Medulla oblongata (tissue), 1 donor: ENCODE data around the gene PARN.
A peak's percentile ranks its signal among the peaks of the same experiment; 100 is the strongest.
"Not testable (repeated sequence)": the region's sequence is repeated elsewhere in the genome, so short reads cannot be mapped to it uniquely, and the experiment has no call there.

ENCODE experiments used
- DNase-seq: peaks from one replicate; pipeline ENCODE4 v3.0.0-alpha.2; 2015; ENCODE audit errors: extremely low spot score

The PARN gene

DNA sequence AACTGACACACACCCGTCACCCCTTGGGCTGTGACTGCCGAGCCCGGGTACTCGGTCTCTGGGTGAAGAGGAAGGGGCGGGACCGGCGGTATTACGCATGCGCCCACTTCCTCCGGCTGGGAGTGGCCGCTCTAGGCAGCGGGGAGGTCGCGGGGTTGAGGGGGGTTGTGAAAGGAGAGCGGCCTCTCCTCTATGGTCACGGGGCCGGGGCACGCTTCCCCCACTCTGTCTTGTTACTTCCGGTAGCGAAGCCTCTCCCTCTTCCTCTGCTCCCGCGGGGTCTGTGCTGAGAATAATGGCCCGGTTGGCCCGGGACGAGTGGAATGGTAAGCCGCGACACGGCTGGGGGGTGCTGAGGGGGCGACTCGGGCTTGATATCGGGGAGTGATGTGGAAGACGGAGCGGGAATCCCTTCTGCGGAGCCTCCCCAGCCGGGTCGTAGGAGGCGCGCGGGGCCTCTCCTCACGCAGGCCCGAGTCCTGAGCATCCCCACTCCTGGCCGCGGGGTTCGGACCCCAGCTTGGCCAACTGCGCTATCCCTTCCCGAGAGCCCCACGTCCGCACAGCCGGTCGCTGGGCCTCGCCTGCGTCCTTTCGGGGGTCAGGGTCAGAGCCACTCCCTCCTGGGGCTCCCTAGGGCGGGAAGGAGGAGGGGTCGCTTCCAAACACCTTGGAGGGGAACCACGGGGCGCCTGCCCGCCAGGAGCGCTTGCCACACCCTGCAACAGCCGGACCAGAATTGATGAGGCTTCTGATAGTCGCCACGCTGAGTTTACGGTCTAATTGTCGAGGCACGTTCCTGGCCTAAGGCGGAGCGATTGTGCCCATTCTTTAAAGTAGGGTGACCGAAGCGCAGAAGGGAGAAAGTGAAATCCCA, 2.9 kb upstream of the PARN start, which contains the start of gene BFAR:
Gene BFAR, plus strand, starts transcription at position 259 of the 877 bp plus-strand sequence. CDS start 11,396 bp downstream, outside the sequence.
- DNase-seq = peak; percentile 99

- not testable (repeated sequence) for DNase-seq
Measured at GRCh38 chr16:14630620-14631330, 715 bp upstream of the PARN start.

DNA sequence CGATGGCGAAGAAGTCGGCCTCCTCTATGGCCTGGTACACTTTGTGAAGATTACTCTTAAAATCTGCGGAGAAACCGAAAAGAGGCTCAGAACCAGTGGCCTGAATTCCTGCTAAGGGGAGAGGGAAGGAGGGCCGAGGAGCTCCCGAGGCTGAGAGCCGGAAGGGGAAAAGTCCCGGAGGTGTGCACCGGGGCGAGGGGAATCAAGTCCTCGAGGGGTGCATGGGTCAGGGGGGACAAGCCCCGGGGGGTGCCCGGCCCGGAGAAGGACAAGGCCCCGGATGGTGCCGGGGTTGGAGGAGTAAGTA, 495 bp downstream of the PARN start:
- DNase-seq = no peak

DNA sequence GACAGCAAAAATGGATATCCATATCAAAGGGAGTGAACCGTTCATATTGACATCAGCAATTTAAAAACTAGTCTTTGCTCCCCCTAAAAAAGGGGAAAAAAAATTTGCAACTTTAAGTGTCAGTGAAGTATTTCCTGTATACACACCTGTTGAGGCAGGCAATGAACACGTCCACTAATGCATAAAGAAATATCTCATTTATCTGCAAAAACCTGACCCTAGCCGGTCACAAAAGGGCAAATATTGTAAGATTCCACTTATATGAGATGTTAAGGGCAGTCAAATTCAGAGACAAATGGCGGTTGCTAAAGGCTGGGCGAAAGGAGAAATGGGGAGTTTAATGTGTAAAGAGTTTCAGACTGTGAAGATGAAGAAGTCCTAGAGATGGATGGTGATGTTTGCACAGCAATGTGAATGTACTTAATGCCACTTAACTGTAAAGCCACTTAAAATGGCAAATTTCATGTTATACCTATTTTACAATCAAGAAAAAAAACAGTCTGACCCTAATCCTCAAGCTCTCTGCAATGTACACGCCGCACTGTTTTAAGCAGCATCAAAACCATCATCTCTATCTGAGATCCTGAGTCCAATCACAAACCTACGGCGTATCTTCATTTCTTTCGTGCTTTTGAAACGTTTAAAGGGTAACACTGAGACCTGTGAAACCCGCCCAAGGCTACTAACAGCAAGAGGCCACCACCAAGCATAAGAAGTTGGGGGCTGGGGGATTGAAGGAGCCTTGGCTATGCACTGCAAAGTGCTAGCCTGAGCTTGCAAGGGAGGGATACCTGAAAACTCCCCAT, 1.1 kb downstream of the PARN start:
- peak; percentile 6 for DNase-seq

- no peak for DNase-seq
Measured at GRCh38 chr16:14627078-14627477, 3.0 kb downstream of the PARN start.

DNA sequence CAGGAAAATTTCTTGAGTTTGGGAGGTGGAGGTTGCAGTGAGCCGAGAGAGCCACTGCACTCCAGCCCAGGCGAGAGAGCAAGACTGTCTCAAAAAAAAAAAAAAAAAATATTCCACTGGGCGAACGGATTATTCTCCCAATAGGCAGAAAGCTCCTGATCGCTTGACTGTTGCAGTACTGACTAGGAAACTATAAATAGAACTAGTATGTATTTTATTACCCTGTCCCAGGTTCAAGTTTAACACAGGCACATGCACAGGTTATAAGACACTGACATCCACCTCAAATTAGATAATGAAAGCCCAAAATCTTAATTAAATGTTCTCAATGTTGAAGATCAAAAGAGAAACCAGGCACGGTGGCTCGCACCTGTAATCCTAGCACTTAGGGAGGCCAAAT, 11.5 kb downstream of the PARN start:
- no peak for DNase-seq

GRCh38 chr16:14616280-14616679, 13.8 kb downstream of the PARN start:
- no peak for DNase-seq

GRCh38 chr16:14613991-14614390, 16.1 kb downstream of the PARN start:
- no peak for DNase-seq

GRCh38 chr16:14611660-14612059, 18.4 kb downstream of the PARN start:
- DNase-seq = no peak

DNA sequence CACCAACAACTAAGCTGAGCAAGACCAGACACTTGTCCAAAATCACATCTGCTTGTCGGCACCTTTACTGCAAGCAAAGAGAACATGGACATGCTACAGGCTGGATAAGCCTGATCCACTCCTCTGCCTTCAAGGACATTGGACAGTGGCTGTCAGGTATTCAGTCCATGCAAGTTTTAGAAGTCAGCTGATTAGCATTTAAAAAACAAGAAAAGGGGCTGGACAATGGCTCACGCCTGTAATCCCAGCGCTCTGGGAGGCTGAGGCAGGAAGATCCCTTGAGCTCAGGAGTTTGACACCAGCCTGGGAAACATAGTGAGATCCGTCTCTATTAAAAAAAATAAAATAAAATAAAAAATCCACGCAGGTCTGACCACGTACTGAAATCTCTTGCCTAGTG, 20.3 kb downstream of the PARN start:
- DNase-seq = no peak

DNA sequence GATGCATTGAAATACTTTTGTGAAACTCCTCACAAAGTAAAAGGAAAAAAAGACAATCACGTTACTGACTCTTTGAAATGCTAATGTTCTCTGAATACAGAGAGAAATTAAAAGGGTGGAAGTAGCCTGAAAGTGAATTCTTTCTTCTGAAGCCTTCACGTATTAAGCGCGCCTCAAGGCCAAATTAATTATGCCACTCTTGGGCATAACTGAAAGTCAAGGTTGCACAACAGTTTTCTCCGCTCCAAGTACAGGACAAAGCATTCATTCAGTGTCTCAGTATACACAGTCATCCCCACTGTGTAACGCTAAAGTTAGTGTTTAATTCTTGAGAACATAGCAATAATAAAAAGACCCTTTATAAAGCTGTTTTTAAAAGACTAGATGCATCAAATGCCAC, 21.5 kb downstream of the PARN start:
- peak; percentile 30 for DNase-seq

DNA sequence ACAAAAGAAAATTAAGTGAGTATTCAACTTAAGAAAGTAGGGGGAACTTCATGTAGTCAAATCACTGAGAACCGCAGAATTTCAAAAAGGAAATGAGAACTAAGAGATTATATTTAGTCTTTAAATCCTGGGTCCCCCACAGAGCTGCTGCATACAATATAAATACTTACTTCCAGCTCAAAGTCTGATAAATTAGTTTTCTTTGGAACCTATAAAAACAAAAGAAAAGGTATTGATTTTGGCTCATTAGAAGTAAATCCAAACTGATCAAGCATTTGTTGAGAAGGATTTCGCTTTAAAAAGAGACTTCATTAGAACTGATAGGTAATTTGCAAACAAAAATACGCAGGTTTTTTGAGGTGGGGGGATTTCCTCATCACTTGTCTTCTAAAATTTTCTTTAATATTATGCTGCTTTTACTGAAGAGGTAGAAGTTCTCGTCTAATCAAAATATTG, 21.9 kb downstream of the PARN start:
- DNase-seq = no peak

DNA sequence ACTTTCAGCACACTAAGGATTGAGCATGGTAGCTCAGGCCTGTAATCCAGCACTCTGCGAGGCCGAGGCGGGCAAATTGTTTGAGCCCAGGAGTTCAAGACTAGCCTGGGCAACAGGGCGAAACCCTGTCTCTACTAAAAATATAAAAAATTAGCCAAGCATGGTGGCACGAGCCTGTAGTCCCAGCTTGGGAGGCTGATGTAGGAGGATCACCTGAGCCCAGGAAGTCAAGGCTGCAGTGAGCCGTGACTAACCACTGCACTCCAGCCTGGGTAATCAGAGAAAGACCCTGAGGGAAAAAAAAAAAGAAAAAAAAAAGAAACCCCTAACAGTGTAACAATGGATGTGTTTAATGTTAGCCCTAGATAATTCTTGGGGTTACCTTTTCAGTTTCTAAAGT, 24.0 kb downstream of the PARN start:
- no peak for DNase-seq

DNA sequence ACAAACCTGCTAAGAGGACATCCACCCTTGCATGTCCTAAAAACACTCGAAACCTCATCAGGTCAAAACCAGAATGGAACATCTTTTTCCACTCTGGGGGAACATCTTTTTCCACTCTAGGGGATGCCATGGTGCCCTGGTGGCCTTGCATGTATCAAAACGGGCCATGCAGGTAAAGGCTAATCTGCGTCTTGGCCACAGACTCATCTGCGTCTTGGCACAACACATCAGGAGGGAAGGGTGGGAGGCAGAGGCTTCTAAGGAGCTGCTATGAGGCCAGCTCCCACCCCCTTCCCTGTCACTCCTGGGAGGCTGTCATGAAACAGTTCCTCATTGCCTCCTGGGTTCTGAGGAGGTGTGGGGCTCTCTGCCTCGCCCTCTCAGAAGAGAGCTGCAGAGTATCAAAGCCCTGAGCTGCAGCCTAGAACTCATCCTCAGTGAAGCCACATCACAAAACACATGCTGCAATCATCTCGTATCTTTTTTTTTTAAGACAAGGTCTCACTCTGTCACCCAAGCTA, 27.6 kb downstream of the PARN start:
- DNase-seq = no peak

- no peak for DNase-seq
Measured at GRCh38 chr16:14600164-14600563, 29.9 kb downstream of the PARN start.

DNA sequence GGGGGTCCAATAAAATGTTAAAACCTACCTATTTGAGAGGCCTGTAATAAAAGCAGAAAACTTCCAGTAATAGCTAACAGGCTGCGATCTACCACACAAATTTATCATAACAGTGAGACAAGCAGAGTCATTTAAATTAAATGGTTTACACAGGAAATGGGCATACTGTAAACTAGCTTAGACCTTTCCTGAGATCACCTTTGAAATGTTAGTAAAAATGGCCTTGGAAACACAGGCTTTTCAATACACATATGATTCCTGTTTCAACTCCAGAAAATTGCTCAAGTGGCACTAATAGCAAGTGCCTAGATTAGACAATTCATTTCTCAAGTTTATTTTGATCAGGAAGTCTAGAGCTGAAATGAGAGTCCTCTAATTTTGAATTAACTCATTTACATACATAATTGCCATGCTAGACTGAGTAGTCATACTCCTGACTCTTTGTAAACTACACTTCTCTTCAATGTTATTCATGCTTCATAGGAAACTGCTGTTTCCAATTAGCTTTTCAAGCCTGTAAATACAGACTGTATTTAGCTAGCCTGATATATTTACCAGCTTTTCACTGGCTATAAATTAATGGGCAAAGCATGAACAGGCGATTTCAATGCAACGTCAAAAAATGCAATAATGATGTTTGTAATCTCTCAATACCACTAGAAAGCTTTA, 43.3 kb downstream of the PARN start:
- DNase-seq = no peak

DNA sequence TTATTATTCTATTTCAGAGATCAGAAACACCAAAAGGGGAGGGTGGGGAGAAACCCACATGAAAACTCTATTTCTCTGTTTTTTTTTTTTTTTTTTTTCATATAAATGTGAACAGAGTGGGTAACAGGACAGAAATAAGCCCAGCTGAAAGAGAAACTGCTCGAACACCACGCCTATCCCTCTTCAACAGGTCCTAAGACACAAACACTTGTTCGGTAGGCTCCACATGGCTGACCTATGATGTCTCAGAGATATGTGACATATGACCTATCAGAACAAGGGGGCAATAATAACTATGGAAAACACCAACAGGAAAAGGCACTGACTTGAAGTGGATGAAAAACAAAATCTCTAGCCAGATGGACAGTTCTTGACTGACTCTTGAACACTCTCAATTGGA, 44.8 kb downstream of the PARN start:
- no peak for DNase-seq

DNA sequence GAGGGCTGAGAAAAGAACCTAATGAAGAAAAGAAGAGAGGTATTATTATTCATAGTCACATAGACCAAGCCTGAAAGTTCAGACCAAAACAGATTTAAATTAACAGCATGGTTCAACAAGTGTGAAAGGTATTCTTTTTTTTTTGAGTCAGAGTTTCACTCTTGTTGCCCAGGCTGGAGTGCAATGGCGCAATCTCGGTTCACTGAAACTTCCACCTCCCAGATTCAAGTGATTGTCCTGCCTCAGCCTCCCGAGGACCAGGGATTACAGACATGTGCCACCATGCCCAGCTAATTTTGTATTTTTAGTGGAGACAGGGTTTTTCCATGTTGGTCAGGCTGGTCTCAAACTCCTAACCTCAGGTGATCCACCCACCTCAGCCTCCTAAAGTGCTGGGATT, 49.1 kb downstream of the PARN start:
- DNase-seq = not testable (repeated sequence)

GRCh38 chr16:14579266-14579665, 50.8 kb downstream of the PARN start:
- DNase-seq = no peak

- no peak for DNase-seq
Measured at GRCh38 chr16:14576532-14576931, 53.5 kb downstream of the PARN start.

GRCh38 chr16:14576069-14576468, 54.0 kb downstream of the PARN start:
- DNase-seq = no peak
